ENCODE measurements around the gene GBP7. TPM values are rescaled to one million over a fixed set of nuclear protein-coding genes. Genes with fewer than 3 reads are reported as not detected.
A peak's percentile ranks its signal among the peaks of the same experiment; 100 is the strongest.
"Not testable (repeated sequence)": the region's sequence is repeated elsewhere in the genome, so short reads cannot be mapped to it uniquely, and the experiment has no call there.

The GBP7 gene
- total RNA-seq, 1 experiment from 2014 or later = not detected

DNA sequence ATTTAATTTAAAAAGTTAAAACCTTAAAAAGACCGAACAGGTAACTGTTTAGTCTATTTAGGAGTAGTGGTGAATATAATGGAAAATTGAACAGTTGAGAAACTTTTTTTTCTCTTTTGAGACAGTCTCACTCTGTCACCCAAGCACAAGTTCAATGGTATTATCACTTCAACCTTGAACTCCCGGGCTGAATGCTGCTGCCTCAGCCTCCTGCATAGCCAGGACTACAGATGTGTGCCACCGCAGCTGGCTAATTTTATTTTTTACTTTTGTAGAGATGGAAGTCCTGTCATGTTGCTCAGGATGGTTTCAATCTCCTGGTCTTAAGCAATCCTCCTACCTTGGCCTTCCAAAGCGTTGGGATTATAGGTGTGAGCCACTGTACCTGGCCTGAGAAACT lies 33.6 kb downstream of the GBP7 start:
- no peaks in the 10 kb centered on the region for H3K27me3 Mint-ChIP-seq (ENCODE audit: insufficient read depth, unreplicated experiment)
- BruUV-seq (replicated peaks) = no TSS peak
- ChIA-PET POLR2A (interaction anchor here (0.7 kb wide), 1 partner anchor 340 kb away, joined by 3 read pairs; no protein-coding TSS in a partner anchor), CTCF (interaction anchor here (0.7 kb wide), 1 partner anchor 25 kb away, joined by 3 read pairs; no protein-coding TSS in a partner anchor)
- DNase-seq (ENCODE audit: unreplicated experiment) = no peak
- H3K4me3 Mint-ChIP-seq (ENCODE audit: unreplicated experiment) = no peak overlapping the region
- H3K27ac Mint-ChIP-seq (ENCODE audit: low read depth, unreplicated experiment) = no peak overlapping the region
- no peaks in the 10 kb centered on the region for H3K9me3 Mint-ChIP-seq (ENCODE audit: unreplicated experiment)
- no peaks in the 10 kb centered on the region for H3K36me3 Mint-ChIP-seq (ENCODE audit: insufficient read depth, unreplicated experiment)
- H3K4me1 Mint-ChIP-seq (ENCODE audit: insufficient read depth, unreplicated experiment) = no peaks in the 10 kb centered on the region
- intact Hi-C loops (cut with micrococcal nuclease) = no loop called here
- TF ChIP-seq, protein P1, sequence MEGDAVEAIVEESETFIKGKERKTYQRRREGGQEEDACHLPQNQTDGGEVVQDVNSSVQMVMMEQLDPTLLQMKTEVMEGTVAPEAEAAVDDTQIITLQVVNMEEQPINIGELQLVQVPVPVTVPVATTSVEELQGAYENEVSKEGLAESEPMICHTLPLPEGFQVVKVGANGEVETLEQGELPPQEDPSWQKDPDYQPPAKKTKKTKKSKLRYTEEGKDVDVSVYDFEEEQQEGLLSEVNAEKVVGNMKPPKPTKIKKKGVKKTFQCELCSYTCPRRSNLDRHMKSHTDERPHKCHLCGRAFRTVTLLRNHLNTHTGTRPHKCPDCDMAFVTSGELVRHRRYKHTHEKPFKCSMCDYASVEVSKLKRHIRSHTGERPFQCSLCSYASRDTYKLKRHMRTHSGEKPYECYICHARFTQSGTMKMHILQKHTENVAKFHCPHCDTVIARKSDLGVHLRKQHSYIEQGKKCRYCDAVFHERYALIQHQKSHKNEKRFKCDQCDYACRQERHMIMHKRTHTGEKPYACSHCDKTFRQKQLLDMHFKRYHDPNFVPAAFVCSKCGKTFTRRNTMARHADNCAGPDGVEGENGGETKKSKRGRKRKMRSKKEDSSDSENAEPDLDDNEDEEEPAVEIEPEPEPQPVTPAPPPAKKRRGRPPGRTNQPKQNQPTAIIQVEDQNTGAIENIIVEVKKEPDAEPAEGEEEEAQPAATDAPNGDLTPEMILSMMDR (IDR thresholded peaks at IDR 0.05; ENCODE audit: unreplicated experiment) = no peak

DNA sequence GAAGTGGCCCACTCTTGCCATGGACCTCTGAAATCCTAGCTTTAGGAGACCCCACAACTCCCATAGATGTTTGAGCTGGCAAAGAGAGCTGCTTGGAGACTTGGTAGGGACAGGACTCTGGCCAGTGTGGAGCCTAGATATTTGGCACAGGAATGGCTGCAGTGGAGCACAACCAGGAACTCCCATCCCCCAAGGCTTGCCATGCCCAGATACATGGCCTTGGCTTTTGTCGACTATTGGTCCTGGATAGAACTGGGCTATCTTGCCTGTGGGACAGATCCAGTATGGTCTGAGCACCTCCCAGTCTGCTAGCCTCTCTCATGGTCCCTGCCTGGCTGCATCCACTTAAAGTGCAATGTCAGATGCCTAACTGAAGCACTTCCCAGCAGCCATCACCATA lies 42.1 kb downstream of the GBP7 start:
- CTCF ChIA-PET = interaction anchor here (0.6 to 1.5 kb wide), 3 partner anchors 141 to 250 kb away, joined by 3 to 5 read pairs (median 3); no protein-coding TSS in a partner anchor
- no peak overlapping the region for H3K27ac Mint-ChIP-seq (ENCODE audit: low read depth, unreplicated experiment)
- H3K4me3 Mint-ChIP-seq (ENCODE audit: unreplicated experiment) = no peak overlapping the region
- intact Hi-C loops (cut with micrococcal nuclease) = no loop called here
- H3K9me3 Mint-ChIP-seq (ENCODE audit: unreplicated experiment) = no peaks in the 10 kb centered on the region
- TF ChIP-seq, protein P1 (IDR thresholded peaks at IDR 0.05; ENCODE audit: unreplicated experiment) = no peak
- H3K36me3 Mint-ChIP-seq (ENCODE audit: insufficient read depth, unreplicated experiment) = no peaks in the 10 kb centered on the region
- no peak for DNase-seq (ENCODE audit: unreplicated experiment)
- BruUV-seq (replicated peaks) = no TSS peak
- H3K4me1 Mint-ChIP-seq (ENCODE audit: insufficient read depth, unreplicated experiment) = peaks cover 9% of the 10 kb centered on the region
- POLR2A ChIA-PET = no interaction called here
- H3K27me3 Mint-ChIP-seq (ENCODE audit: insufficient read depth, unreplicated experiment) = peaks cover 10% of the 10 kb centered on the region

DNA sequence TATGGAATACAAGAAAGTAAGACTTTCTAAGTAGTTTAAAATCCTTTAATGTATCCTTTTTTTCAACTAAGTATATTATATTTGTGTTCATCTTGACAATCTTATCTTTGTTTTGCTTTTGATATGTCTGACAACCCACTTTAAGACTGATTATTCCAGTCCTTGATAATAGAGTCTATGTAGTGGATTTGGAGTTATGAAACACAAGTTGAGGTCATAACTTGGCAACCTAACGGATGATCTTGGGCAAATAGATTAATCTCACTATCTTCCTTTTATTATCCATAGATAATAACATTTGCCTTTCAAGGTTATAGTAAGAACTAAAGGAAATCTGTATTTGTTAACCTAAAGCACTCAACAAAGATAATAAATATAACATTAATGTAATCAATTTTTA lies 45.1 kb downstream of the GBP7 start:
- CTCF ChIA-PET = no interaction called here
- no peak overlapping the region for H3K4me3 Mint-ChIP-seq (ENCODE audit: unreplicated experiment)
- POLR2A ChIA-PET = interaction anchor here (1.0 kb wide), 1 partner anchor 109 kb away, joined by 3 read pairs; no protein-coding TSS in a partner anchor
- no TSS peak for BruUV-seq (replicated peaks)
- H3K27me3 Mint-ChIP-seq (ENCODE audit: insufficient read depth, unreplicated experiment) = no peaks in the 10 kb centered on the region
- TF ChIP-seq, protein P1 (IDR thresholded peaks at IDR 0.05; ENCODE audit: unreplicated experiment) = no peak
- H3K4me1 Mint-ChIP-seq (ENCODE audit: insufficient read depth, unreplicated experiment) = peaks cover 16% of the 10 kb centered on the region
- no peaks in the 10 kb centered on the region for H3K36me3 Mint-ChIP-seq (ENCODE audit: insufficient read depth, unreplicated experiment)
- intact Hi-C loops (cut with micrococcal nuclease) = no loop called here
- no peak overlapping the region for H3K27ac Mint-ChIP-seq (ENCODE audit: low read depth, unreplicated experiment)
- DNase-seq (ENCODE audit: unreplicated experiment) = no peak
- no peaks in the 10 kb centered on the region for H3K9me3 Mint-ChIP-seq (ENCODE audit: unreplicated experiment)

DNA sequence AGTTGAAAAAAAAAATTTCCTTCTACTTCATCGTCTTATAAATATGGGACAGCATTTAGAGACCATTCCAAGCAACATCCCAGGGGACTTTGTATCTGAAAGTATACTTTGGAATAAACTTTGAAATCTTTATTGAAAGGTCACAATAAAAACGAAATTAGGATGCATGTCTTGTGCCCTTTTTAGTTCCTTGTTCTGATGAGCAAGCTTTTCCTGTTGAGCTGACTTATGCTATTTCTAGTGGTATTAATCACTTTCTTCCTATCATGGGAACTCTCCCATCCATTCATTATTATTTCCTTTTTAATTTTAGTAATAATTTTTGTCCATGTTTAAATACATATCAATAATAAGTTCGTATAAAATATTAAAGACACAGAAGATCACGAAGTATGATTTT lies 45.9 kb downstream of the GBP7 start:
- peaks cover 17% of the 10 kb centered on the region for H3K4me1 Mint-ChIP-seq (ENCODE audit: insufficient read depth, unreplicated experiment)
- CTCF ChIA-PET = no interaction called here
- no peak overlapping the region for H3K4me3 Mint-ChIP-seq (ENCODE audit: unreplicated experiment)
- no peak for DNase-seq (ENCODE audit: unreplicated experiment)
- H3K27me3 Mint-ChIP-seq (ENCODE audit: insufficient read depth, unreplicated experiment) = no peaks in the 10 kb centered on the region
- POLR2A ChIA-PET = interaction anchor here (0.7 to 1.0 kb wide), 2 partner anchors 108 to 167 kb away, joined by 3 read pairs; no protein-coding TSS in a partner anchor
- H3K36me3 Mint-ChIP-seq (ENCODE audit: insufficient read depth, unreplicated experiment) = no peaks in the 10 kb centered on the region
- intact Hi-C loops (cut with micrococcal nuclease) = no loop called here
- no peaks in the 10 kb centered on the region for H3K9me3 Mint-ChIP-seq (ENCODE audit: unreplicated experiment)
- no TSS peak for BruUV-seq (replicated peaks)
- TF ChIP-seq, protein P1 (IDR thresholded peaks at IDR 0.05; ENCODE audit: unreplicated experiment) = no peak
- no peak overlapping the region for H3K27ac Mint-ChIP-seq (ENCODE audit: low read depth, unreplicated experiment)

DNA sequence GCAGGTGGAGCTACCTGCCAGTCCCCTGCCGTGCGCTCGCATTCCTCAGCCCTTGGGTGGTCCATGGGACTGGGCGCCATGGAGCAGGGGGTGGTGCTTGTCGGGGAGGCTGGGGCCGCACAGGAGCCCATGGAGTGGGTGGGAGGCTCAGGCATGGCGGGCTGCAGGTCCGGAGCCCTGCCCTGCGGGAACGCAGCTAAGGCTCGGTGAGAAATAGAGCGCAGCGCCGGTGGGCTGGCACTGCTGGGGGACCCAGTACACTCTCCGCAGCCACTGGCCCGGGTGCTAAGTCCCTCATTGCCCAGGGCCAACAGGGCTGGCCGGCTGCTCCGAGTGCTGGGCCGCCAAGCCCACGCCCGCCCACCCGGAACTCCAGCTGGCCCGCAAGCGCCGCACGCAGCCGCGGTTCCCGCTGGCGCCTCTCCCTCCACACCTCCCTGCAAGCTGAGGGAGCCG lies 47.8 kb downstream of the GBP7 start:
- intact Hi-C loops (cut with micrococcal nuclease); POLR2A ChIA-PET; H3K36me3 Mint-ChIP-seq (ENCODE audit: insufficient read depth, unreplicated experiment); H3K9me3 Mint-ChIP-seq (ENCODE audit: unreplicated experiment); DNase-seq (ENCODE audit: unreplicated experiment); BruUV-seq (replicated peaks); H3K27me3 Mint-ChIP-seq (ENCODE audit: insufficient read depth, unreplicated experiment): not testable (repeated sequence)
- H3K4me1 Mint-ChIP-seq (ENCODE audit: insufficient read depth, unreplicated experiment) = peaks cover 22% of the 10 kb centered on the region
- peak overlapping the region; percentile 80 for H3K4me3 Mint-ChIP-seq (ENCODE audit: unreplicated experiment)
- H3K27ac Mint-ChIP-seq (ENCODE audit: low read depth, unreplicated experiment) = peak overlapping the region; percentile 82
- CTCF ChIA-PET = interaction anchor here (1.1 kb wide), 1 partner anchor 144 kb away, joined by 3 read pairs; no protein-coding TSS in a partner anchor

DNA sequence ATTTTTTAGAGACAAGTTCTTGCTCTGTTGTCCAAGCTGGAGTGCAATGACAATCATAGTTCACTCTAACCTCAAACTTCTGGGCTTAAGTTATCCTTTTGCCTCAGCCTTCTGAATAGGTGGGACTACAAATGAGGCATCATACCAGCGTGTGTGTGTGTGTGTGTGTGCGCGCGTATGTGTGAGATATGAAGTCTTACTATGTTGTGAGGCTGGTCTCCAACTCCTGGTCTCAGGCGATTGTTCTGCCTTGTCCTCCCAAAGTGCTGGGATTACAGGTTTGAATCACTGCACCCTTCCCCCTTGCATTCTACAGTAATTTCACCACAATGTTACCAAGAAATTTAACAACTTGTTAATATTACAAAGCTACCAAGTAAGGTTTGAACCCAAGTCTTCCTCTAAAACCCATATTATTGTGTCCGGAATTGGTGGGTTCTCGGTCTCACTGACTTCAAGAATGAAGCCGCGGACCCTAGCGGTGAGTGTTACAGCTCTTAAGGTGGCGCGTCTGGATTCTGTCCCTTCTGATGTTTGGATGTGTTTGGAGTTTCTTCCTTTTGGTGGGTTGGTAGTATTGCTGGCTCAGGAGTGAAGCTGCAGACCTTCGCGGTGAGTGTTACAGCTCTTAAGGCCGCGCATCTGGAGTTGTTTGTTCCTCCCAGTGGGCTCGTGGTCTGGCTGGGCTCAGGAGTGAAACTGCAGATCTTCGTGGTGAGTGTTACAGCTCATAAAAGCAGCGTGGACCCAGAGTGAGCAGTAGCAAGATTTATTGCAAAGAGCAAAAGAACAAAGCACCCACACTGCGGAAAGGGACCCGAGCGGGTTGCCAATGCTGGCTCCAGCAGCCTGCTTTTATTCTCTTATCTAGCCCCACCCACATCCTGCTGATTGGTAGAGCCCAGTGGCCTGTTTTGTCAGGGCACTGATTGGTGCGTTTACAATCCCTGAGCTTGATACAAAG lies 48.9 kb downstream of the GBP7 start:
- ChIA-PET POLR2A (interaction anchor here (2.4 to 3.1 kb wide), 3 partner anchors 10 to 105 kb away, joined by 12 to 15 read pairs (median 13); partner anchors contain the start of genes GBP1 and GBP3), CTCF (interaction anchor here (0.5 to 1.9 kb wide), 7 partner anchors 41 to 327 kb away, joined by 3 to 7 read pairs (median 6); no protein-coding TSS in a partner anchor)
- H3K36me3 Mint-ChIP-seq (ENCODE audit: insufficient read depth, unreplicated experiment); BruUV-seq (replicated peaks); H3K27me3 Mint-ChIP-seq (ENCODE audit: insufficient read depth, unreplicated experiment); H3K4me3 Mint-ChIP-seq (ENCODE audit: unreplicated experiment); DNase-seq (ENCODE audit: unreplicated experiment); intact Hi-C loops (cut with micrococcal nuclease); H3K9me3 Mint-ChIP-seq (ENCODE audit: unreplicated experiment): not testable (repeated sequence)
- Mint-ChIP-seq H3K27ac (ENCODE audit: low read depth, unreplicated experiment) (peak overlapping the region; percentile 90), H3K4me1 (ENCODE audit: insufficient read depth, unreplicated experiment) (peaks cover 22% of the 10 kb centered on the region)
